Cerebellar cortex (tissue), 1 donor: Measurements from ENCODE around the gene PINLYP.
A peak's percentile ranks its signal among the peaks of the same experiment; 100 is the strongest.

Experiments used
- DNase-seq: peaks from one replicate; pipeline ENCODE4 v3.0.0-alpha.2; 2015; ENCODE audit warnings: low spot score

Gene PINLYP

GRCh38 chr19:43606569-43607229, 31.1 kb downstream of the PINLYP start:
- no peak for DNase-seq

- DNase-seq, result no peak
Measured at GRCh38 chr19:43607238-43608205, 31.9 kb downstream of the PINLYP start.

- DNase-seq, result no peak
Measured at GRCh38 chr19:43609872-43610271, 34.3 kb downstream of the PINLYP start.

GRCh38 chr19:43610493-43610892, 34.9 kb downstream of the PINLYP start:
- no peak for DNase-seq

- no peak for DNase-seq
Measured at GRCh38 chr19:43611788-43612187, 36.2 kb downstream of the PINLYP start, which contains the start of gene SRRM5. TSS of gene SRRM5 (plus strand) at chr19:43612088. CDS start at chr19:43612122, 34 bp downstream.

GRCh38 chr19:43612374-43612773, 36.8 kb downstream of the PINLYP start:
- DNase-seq, result no peak

- DNase-seq, result no peak
Measured at GRCh38 chr19:43616306-43616705, 40.7 kb downstream of the PINLYP start.

- DNase-seq, result no peak
Measured at GRCh38 chr19:43616954-43617353, 41.4 kb downstream of the PINLYP start.

GRCh38 chr19:43618921-43619261, 43.3 kb downstream of the PINLYP start:
- DNase-seq, result no peak

- DNase-seq, result peak; percentile 97
Measured at GRCh38 chr19:43619262-43620060, 43.9 kb downstream of the PINLYP start, which contains the start of gene ZNF428. TSS of gene ZNF428 (minus strand) at chr19:43619629. CDS start at chr19:43614304, 5,325 bp downstream.

GRCh38 chr19:43620061-43621001, 44.7 kb downstream of the PINLYP start:
- peak; percentile 48 for DNase-seq

- no peak for DNase-seq
Measured at GRCh38 chr19:43622070-43622469, 46.5 kb downstream of the PINLYP start.

GRCh38 chr19:43622956-43623355, 47.4 kb downstream of the PINLYP start:
- no peak for DNase-seq

GRCh38 chr19:43623889-43624670, 48.5 kb downstream of the PINLYP start:
- no peak for DNase-seq

- no peak for DNase-seq
Measured at GRCh38 chr19:43624933-43625332, 49.3 kb downstream of the PINLYP start.

- DNase-seq, result no peak
Measured at GRCh38 chr19:43625918-43626579, 50.4 kb downstream of the PINLYP start.

GRCh38 chr19:43626838-43627237, 51.2 kb downstream of the PINLYP start:
- DNase-seq, result no peak

GRCh38 chr19:43628646-43629326, 53.2 kb downstream of the PINLYP start:
- no peak for DNase-seq

- no peak for DNase-seq
Measured at GRCh38 chr19:43631491-43631890, 55.9 kb downstream of the PINLYP start.
